Measurements from ENCODE around the gene TMEM245.

TMEM245 gene

GRCh38 chr9:109016132-109016531 is 103.6 kb downstream of the TMEM245 start:
- no peak overlapping the region for H3K27ac ChIP-seq
- CTCF ChIA-PET: no interaction called here
- no peak for TF ChIP-seq CTCF (conservative IDR thresholded peaks at IDR 0.05; ENCODE audit: low read depth)
- POLR2A ChIA-PET (ENCODE audit: low non-redundant PET): no interaction called here
- DNase-seq (ENCODE audit: low spot score): no peak

GRCh38 chr9:109014608-109015280 is 105.0 kb downstream of the TMEM245 start:
- CTCF ChIA-PET: interaction anchor here (0.6 to 1.1 kb wide), 4 partner anchors 34 to 502 kb away, joined by 3 read pairs; no protein-coding TSS in a partner anchor

GRCh38 chr9:109013679-109014607 is 105.8 kb downstream of the TMEM245 start:
- ChIA-PET POLR2A (ENCODE audit: low non-redundant PET) (interaction anchor here (0.6 kb wide), 1 partner anchor 93 kb away, joined by 7 read pairs; no protein-coding TSS in a partner anchor), CTCF (interaction anchor here (0.6 to 1.1 kb wide), 4 partner anchors 13 to 332 kb away, joined by 3 to 6 read pairs (median 3); no protein-coding TSS in a partner anchor)
- peak overlapping the region; percentile 99 for H3K27ac ChIP-seq
- no peak for TF ChIP-seq CTCF (conservative IDR thresholded peaks at IDR 0.05; ENCODE audit: low read depth)
- DNase-seq (ENCODE audit: low spot score): no peak

More at GRCh38 chr9:109014608-109015280, 105.0 kb downstream of the TMEM245 start:
- DNase-seq (ENCODE audit: low spot score): no peak
- no peak for TF ChIP-seq CTCF (conservative IDR thresholded peaks at IDR 0.05; ENCODE audit: low read depth)
- peak overlapping the region; percentile 99 for H3K27ac ChIP-seq
- POLR2A ChIA-PET (ENCODE audit: low non-redundant PET): no interaction called here

- CTCF ChIA-PET: interaction anchor here (0.6 kb wide), 2 partner anchors 22 to 270 kb away, joined by 3 to 5 read pairs; no protein-coding TSS in a partner anchor
- no peak for TF ChIP-seq CTCF (conservative IDR thresholded peaks at IDR 0.05; ENCODE audit: low read depth)
- peak within 1 kb of the TSS; percentile 99 for H3K27ac ChIP-seq
- peak; percentile 98 for DNase-seq (ENCODE audit: low spot score)
- POLR2A ChIA-PET (ENCODE audit: low non-redundant PET): no interaction called here
Measured at GRCh38 chr9:109012876-109013678, 106.7 kb downstream of the TMEM245 start, which contains the start of gene CTNNAL1. Gene CTNNAL1, minus strand, starts transcription at chr9:109013499. Its CDS starts 57 bp downstream, at chr9:109013442.

GRCh38 chr9:109012009-109012875 is 107.5 kb downstream of the TMEM245 start:
- DNase-seq (ENCODE audit: low spot score): peak; percentile 97
- POLR2A ChIA-PET (ENCODE audit: low non-redundant PET): no interaction called here
- no peak for TF ChIP-seq CTCF (conservative IDR thresholded peaks at IDR 0.05; ENCODE audit: low read depth)
- CTCF ChIA-PET: interaction anchor here (0.5 to 0.6 kb wide), 4 partner anchors 20 to 431 kb away, joined by 3 to 5 read pairs (median 4); no protein-coding TSS in a partner anchor
- H3K27ac ChIP-seq: peak overlapping the region; percentile 99

Measured in RWPE1 (cell line).